ENCODE results near the gene LLGL1.
A peak's percentile ranks its signal among the peaks of the same experiment; 100 is the strongest.

Gene LLGL1

DNA sequence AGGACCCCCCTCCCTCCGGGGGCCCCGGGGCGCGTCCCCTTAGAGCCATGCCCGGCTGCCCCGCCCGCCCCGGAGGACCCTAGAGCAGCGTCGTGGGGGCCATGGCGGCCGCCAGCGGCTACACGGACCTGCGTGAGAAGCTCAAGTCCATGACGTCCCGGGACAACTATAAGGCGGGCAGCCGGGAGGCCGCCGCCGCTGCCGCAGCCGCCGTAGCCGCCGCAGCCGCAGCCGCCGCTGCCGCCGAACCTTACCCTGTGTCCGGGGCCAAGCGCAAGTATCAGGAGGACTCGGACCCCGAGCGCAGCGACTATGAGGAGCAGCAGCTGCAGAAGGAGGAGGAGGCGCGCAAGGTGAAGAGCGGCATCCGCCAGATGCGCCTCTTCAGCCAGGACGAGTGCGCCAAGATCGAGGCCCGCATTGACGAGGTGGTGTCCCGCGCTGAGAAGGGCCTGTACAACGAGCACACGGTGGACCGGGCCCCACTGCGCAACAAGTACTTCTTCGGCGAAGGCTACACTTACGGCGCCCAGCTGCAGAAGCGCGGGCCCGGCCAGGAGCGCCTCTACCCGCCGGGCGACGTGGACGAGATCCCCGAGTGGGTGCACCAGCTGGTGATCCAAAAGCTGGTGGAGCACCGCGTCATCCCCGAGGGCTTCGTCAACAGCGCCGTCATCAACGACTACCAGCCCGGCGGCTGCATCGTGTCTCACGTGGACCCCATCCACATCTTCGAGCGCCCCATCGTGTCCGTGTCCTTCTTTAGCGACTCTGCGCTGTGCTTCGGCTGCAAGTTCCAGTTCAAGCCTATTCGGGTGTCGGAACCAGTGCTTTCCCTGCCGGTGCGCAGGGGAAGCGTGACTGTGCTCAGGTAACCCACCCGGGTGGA is 41.0 kb upstream of the LLGL1 start:
- Histone ChIP-seq H3K27ac (ENCODE audit: low read length) (peak overlapping the region; percentile 96), H3K36me3 (ENCODE audit: control insufficient read depth in 2 of 2, insufficient read depth in 2 of 2, low read length in 2 of 2) (peaks cover 0 to 5% of the 10 kb centered on the region in 2 donors), H3K9ac (ENCODE audit: low read length in 2 of 2) (peak overlapping the region; percentile 76 to 87), H3K27me3 (ENCODE audit: control insufficient read depth in 1 of 2, insufficient read depth in 2 of 2, low read length in 2 of 2) (no peaks in the 10 kb centered on the region), H3K4me3 (ENCODE audit: low read length in 2 of 2) (peak overlapping the region; percentile 92 to 97), H3K4me1 (ENCODE audit: control insufficient read depth, insufficient read depth, low read length) (peaks cover 56% of the 10 kb centered on the region), H3K9me3 (ENCODE audit: control insufficient read depth in 2 of 2, low read length in 2 of 2) (no peaks in the 10 kb centered on the region)

DNA sequence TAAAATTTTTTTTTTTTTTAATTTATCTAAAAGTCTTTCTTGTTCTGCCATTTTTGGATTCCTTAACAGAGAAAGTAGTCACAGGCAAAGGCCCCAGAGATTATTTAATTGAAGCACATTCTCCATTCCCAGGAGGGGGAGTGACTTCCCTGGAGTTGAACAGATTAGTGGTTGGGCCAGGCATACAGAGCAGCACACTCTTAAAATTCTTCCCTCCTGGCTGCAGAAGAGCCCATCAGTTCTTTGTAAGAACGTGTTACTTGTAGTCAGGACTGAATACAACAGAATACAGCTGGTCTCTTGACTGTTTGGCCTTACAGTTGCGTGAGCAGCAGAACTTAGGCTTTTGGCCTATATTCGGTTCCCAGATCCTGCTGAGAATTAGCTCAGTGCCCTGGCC is 40.0 kb upstream of the LLGL1 start:
- Histone ChIP-seq H3K36me3 (ENCODE audit: control insufficient read depth in 2 of 2, insufficient read depth in 2 of 2, low read length in 2 of 2) (peaks cover 0 to 7% of the 10 kb centered on the region in 2 donors), H3K27ac (ENCODE audit: low read length) (peak overlapping the region; percentile 53), H3K4me1 (ENCODE audit: control insufficient read depth, insufficient read depth, low read length) (peaks cover 66% of the 10 kb centered on the region), H3K27me3 (ENCODE audit: control insufficient read depth in 1 of 2, insufficient read depth in 2 of 2, low read length in 2 of 2) (no peaks in the 10 kb centered on the region), H3K9me3 (ENCODE audit: control insufficient read depth in 2 of 2, low read length in 2 of 2) (no peaks in the 10 kb centered on the region), H3K4me3 (ENCODE audit: low read length in 2 of 2) (peak overlapping the region; percentile 92 to 97), H3K9ac (ENCODE audit: low read length in 2 of 2) (peak overlapping the region; percentile 71 to 76)

DNA sequence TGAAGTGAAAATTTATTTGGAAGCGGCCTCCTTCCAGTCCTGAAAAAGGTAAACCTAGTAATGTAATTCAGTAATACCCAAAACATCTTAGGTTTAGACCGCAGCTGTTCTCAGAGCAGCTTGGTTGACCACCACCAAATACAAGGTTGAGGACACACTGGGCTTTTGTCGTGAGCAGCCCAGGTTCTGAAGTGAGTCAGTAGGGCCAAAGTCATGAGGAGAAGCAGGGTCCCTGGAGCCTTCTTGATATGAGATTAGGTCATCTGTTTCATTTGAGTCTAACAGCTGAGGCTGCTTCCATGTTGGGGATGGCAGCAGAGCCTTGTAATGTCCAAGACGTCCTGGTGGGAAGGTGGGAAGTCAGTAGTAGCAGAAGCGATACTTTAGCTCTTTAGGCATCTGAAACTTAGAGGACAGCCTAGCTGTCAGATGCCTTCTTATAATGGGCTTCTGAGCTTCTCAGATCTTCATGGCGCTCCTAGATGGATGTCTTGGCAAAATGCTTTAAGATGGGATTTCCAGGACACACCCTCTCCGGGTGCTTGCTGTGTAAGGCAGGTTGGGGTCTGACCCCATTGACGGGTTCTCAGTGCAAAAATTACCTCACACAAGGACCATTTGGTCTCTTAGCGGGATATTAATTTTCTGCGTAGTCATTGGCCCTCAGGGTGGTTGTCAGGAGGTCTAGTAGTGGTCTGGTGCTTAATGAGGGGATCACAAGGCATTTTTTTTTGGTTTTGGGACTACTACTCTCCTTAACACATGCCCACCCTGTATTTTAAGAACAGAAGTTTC is 39.4 kb upstream of the LLGL1 start:
- peak overlapping the region; percentile 53 for H3K27ac ChIP-seq (ENCODE audit: low read length)

DNA sequence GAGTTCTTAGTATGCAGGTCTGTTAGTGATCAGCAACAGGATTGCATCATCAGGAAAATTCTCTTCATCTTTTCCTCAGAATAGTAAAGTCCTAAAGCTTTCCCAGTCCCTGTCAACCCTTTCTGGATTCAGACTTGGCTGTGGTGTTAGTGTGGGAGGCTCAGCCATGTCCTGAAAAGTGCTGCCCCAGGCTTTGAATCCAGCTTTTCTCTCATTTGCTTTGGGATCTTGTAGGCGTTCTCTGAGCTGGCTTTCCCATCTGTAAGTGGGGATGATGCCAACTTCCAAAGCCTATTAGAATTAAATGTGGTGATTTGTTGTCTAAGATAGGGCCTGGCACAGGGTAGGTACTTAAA is 38.8 kb upstream of the LLGL1 start:
- no peaks in the 10 kb centered on the region for H3K27me3 ChIP-seq (ENCODE audit: control insufficient read depth in 1 of 2, insufficient read depth in 2 of 2, low read length in 2 of 2)
- H3K4me1 ChIP-seq (ENCODE audit: control insufficient read depth, insufficient read depth, low read length), result peaks cover 78% of the 10 kb centered on the region
- H3K9ac ChIP-seq (ENCODE audit: low read length in 2 of 2), result peak overlapping the region; percentile 71 to 76
- H3K4me3 ChIP-seq (ENCODE audit: low read length in 2 of 2), result peak overlapping the region; percentile 92 to 97
- peak overlapping the region; percentile 53 for H3K27ac ChIP-seq (ENCODE audit: low read length)
- peaks cover 0 to 7% of the 10 kb centered on the region in 2 donors for H3K36me3 ChIP-seq (ENCODE audit: control insufficient read depth in 2 of 2, insufficient read depth in 2 of 2, low read length in 2 of 2)
- H3K9me3 ChIP-seq (ENCODE audit: control insufficient read depth in 2 of 2, low read length in 2 of 2), result no peaks in the 10 kb centered on the region

More for the DNA sequence above, 39.4 kb upstream of the LLGL1 start:
- peak overlapping the region; percentile 92 to 97 for H3K4me3 ChIP-seq (ENCODE audit: low read length in 2 of 2)
- peaks cover 0 to 7% of the 10 kb centered on the region in 2 donors for H3K36me3 ChIP-seq (ENCODE audit: control insufficient read depth in 2 of 2, insufficient read depth in 2 of 2, low read length in 2 of 2)
- H3K27me3 ChIP-seq (ENCODE audit: control insufficient read depth in 1 of 2, insufficient read depth in 2 of 2, low read length in 2 of 2), result no peaks in the 10 kb centered on the region
- peak overlapping the region; percentile 71 to 76 for H3K9ac ChIP-seq (ENCODE audit: low read length in 2 of 2)
- H3K9me3 ChIP-seq (ENCODE audit: control insufficient read depth in 2 of 2, low read length in 2 of 2), result no peaks in the 10 kb centered on the region
- peaks cover 72% of the 10 kb centered on the region for H3K4me1 ChIP-seq (ENCODE audit: control insufficient read depth, insufficient read depth, low read length)

DNA sequence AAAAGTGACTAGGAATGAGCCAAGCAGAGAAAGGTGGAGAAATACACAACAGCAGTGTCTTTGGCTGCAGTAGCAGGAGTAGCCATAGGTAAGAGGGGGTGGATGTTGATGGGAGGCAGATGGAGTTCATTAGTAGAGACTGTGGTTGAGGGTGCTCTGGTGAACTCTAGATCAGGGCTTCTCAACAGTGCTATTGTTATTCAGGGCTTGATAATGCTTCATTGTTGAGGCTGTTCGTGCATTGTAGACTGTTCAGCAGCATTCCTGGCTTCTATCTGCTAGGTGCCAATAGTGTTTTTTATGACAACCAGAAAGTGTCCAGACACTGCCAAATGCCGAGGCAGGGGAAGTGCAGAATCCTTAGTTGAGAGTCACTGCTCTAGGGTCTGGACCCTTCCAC is 38.2 kb upstream of the LLGL1 start:
- H3K36me3 ChIP-seq (ENCODE audit: control insufficient read depth in 2 of 2, insufficient read depth in 2 of 2, low read length in 2 of 2), result peaks cover 0 to 7% of the 10 kb centered on the region in 2 donors
- H3K4me3 ChIP-seq (ENCODE audit: low read length in 2 of 2), result peak overlapping the region; percentile 92 to 97
- no peaks in the 10 kb centered on the region for H3K27me3 ChIP-seq (ENCODE audit: control insufficient read depth in 1 of 2, insufficient read depth in 2 of 2, low read length in 2 of 2)
- H3K27ac ChIP-seq (ENCODE audit: low read length), result peak overlapping the region; percentile 53
- H3K9ac ChIP-seq (ENCODE audit: low read length in 2 of 2), result peak overlapping the region; percentile 71 to 76
- H3K9me3 ChIP-seq (ENCODE audit: control insufficient read depth in 2 of 2, low read length in 2 of 2), result no peaks in the 10 kb centered on the region
- H3K4me1 ChIP-seq (ENCODE audit: control insufficient read depth, insufficient read depth, low read length), result peaks cover 76% of the 10 kb centered on the region

DNA sequence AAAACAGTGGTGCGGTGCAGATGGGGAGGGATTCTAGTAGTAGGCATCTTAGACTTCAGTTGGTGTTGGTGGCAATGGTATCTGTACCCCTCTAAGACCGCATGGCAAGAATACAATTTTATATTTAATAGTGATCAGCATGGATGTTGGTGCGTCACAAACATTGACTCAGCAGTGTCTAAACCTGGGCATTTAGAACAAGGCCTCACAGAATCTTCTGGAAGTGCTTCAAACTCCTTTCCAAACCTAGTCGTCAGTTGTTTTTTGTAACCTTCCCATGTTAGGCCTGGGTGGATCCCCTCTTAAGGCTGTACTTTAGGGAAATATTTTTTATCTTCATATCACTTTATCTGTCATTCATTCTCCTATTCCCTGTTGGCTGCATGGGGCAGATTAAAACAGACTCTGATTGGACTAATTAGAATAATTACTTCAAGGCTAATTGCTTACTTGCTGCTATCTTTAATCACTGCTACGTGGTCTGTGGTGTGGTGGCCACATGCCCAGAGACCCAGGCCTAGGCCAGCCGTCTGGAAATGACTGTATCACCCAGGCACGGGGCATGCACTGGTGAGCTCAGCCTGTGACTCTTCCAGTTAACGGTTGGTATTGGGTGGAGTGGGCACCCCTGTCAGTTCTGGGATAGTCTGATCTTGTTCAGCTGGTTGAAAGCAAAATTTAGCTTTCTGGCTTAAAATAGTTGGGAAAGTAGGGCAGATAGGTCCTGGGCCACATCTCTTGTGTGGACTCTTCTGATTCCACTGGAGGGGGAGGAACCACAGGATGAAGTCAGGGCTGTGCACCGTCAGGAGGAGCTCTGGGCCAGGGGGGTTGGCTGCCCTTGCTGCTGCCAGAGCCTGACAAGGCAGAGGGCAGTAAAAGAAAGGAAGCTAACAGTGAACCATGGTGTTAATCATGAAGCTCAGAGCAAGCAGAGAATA is 37.3 kb upstream of the LLGL1 start:
- H3K27ac ChIP-seq (ENCODE audit: low read length), result peak overlapping the region; percentile 53

DNA sequence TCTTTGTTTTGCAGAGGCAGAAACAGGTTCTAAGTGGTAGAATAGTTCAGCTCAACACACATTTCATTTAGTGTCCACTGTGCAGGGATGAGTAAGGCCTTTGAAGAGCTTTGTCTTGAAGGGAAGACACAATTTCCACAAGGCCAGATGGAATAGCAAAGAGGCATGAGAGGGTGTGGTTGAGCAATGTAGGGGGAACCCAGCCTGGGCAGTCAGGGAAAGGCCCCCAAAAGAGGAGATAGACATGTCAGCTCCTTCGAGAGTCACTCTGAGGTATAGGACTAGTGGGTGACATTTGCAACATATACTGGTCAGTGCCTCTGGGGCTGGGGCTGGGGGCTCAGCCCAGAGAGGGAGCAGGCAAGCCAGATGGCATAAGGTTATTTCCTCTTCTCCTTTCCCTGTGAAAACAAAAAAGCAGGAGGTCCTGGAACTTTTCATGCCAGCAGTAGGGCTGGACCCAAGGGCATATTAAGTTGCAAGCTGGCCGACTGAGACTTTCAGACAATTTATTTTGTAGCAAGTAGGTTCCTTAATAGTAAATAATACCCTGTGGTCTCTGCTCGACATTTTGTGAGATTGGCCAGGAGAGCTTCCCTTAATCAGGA is 34.7 kb upstream of the LLGL1 start:
- H3K27ac ChIP-seq (ENCODE audit: low read length), result peak overlapping the region; percentile 55
- H3K9ac ChIP-seq (ENCODE audit: low read length in 2 of 2), result peak overlapping the region in 1 of 2 donors; percentile 21
- H3K4me1 ChIP-seq (ENCODE audit: control insufficient read depth, insufficient read depth, low read length), result peaks cover 67% of the 10 kb centered on the region
- no peaks in the 10 kb centered on the region for H3K27me3 ChIP-seq (ENCODE audit: control insufficient read depth in 1 of 2, insufficient read depth in 2 of 2, low read length in 2 of 2)
- no peaks in the 10 kb centered on the region for H3K9me3 ChIP-seq (ENCODE audit: control insufficient read depth in 2 of 2, low read length in 2 of 2)
- peaks cover 14 to 17% of the 10 kb centered on the region in 2 donors for H3K36me3 ChIP-seq (ENCODE audit: control insufficient read depth in 2 of 2, insufficient read depth in 2 of 2, low read length in 2 of 2)
- peak overlapping the region in 1 of 2 donors; percentile 52 for H3K4me3 ChIP-seq (ENCODE audit: low read length in 2 of 2)

More for the DNA sequence above, 37.3 kb upstream of the LLGL1 start:
- Histone ChIP-seq H3K9ac (ENCODE audit: low read length in 2 of 2) (peak overlapping the region; percentile 71 to 76), H3K4me3 (ENCODE audit: low read length in 2 of 2) (peak overlapping the region; percentile 92 to 97), H3K36me3 (ENCODE audit: control insufficient read depth in 2 of 2, insufficient read depth in 2 of 2, low read length in 2 of 2) (peaks cover 0 to 7% of the 10 kb centered on the region in 2 donors), H3K27me3 (ENCODE audit: control insufficient read depth in 1 of 2, insufficient read depth in 2 of 2, low read length in 2 of 2) (no peaks in the 10 kb centered on the region), H3K4me1 (ENCODE audit: control insufficient read depth, insufficient read depth, low read length) (peaks cover 73% of the 10 kb centered on the region), H3K9me3 (ENCODE audit: control insufficient read depth in 2 of 2, low read length in 2 of 2) (no peaks in the 10 kb centered on the region)

DNA sequence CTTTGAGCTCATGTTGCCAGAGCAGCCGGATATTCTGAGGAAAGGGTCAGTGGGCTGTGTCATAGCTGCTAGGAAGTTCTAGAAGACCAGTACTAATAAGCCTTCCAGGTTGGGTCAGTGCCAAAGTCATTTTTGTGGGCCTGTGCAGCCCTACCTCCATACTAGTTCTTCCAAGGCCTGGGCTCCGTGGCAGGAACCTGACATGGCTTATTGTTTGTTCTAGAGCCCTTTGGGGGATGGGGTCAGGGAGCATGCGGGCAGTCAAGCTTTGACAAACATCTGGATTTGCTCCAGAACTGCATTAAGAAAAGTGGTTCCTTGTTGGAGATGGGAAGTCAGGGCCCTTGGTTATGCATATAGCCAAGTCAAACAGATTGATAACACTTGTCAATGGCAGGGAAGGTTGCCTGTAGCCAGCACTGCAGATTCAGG is 34.2 kb upstream of the LLGL1 start:
- H3K9me3 ChIP-seq (ENCODE audit: control insufficient read depth in 2 of 2, low read length in 2 of 2), result no peaks in the 10 kb centered on the region
- H3K9ac ChIP-seq (ENCODE audit: low read length in 2 of 2), result no peak overlapping the region
- no peaks in the 10 kb centered on the region for H3K27me3 ChIP-seq (ENCODE audit: control insufficient read depth in 1 of 2, insufficient read depth in 2 of 2, low read length in 2 of 2)
- H3K27ac ChIP-seq (ENCODE audit: low read length), result peak overlapping the region; percentile 55
- peaks cover 18 to 19% of the 10 kb centered on the region in 2 donors for H3K36me3 ChIP-seq (ENCODE audit: control insufficient read depth in 2 of 2, insufficient read depth in 2 of 2, low read length in 2 of 2)
- H3K4me1 ChIP-seq (ENCODE audit: control insufficient read depth, insufficient read depth, low read length), result peaks cover 62% of the 10 kb centered on the region
- peak overlapping the region in 1 of 2 donors; percentile 52 for H3K4me3 ChIP-seq (ENCODE audit: low read length in 2 of 2)

DNA sequence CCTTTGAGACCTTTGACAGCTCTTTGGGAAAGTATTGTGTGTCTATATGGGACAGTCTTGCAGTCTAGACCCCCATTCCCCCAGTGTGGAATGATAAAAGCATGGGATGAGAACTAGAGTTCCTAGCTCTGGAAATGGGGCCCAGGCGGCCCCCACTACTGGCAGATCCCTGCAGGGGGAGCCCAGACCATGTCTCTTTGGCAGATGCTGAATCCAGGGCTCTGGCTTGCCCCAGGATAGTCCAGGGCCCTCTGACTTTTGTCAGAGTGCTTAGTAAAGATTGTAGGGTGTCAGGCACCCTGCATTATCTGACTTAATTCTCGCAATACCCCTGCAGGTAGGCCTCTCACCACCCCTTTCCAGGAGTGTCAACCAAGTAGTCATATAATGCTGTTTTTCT is 33.5 kb upstream of the LLGL1 start:
- no peaks in the 10 kb centered on the region for H3K9me3 ChIP-seq (ENCODE audit: control insufficient read depth in 2 of 2, low read length in 2 of 2)
- H3K4me3 ChIP-seq (ENCODE audit: low read length in 2 of 2), result no peak overlapping the region
- no peaks in the 10 kb centered on the region for H3K27me3 ChIP-seq (ENCODE audit: control insufficient read depth in 1 of 2, insufficient read depth in 2 of 2, low read length in 2 of 2)
- peaks cover 56% of the 10 kb centered on the region for H3K4me1 ChIP-seq (ENCODE audit: control insufficient read depth, insufficient read depth, low read length)
- peak overlapping the region; percentile 55 for H3K27ac ChIP-seq (ENCODE audit: low read length)
- peaks cover 21 to 24% of the 10 kb centered on the region in 2 donors for H3K36me3 ChIP-seq (ENCODE audit: control insufficient read depth in 2 of 2, insufficient read depth in 2 of 2, low read length in 2 of 2)
- no peak overlapping the region for H3K9ac ChIP-seq (ENCODE audit: low read length in 2 of 2)

Measured in stomach smooth muscle (tissue), 2 donors.